SK-N-SH (cell line): Measurements from ENCODE around the gene SRMS. TPM values are rescaled to one million over a fixed set of nuclear protein-coding genes. Genes with fewer than 3 reads are reported as not detected.

Experiments used
- CTCF ChIA-PET: fragments of 300-600, 350-600 bp; formaldehyde crosslinking; extraction: SDS; loops from one replicate; lab custom pipeline; 2021; lab: Yijun Ruan, JAX
- POLR2A ChIA-PET: fragments of 350-600 bp; sonication (Branson Sonifier 250); formaldehyde crosslinking; extraction: SDS; loops from one replicate; lab custom pipeline; 2020; ENCODE audit warnings: antibody characterized with exemption, inconsistent platforms; lab: Yijun Ruan, JAX
- DNase-seq: peaks from one replicate; pipeline ENCODE4 v3.0.0; 2012
- H2AFZ ChIP-seq: fragments of 200-600 bp; sonication (generic); 2 replicates; pipeline ENCODE4 v1.8.1; 2016; ENCODE audit warnings: antibody characterized with exemption, mild to moderate bottlenecking, low read depth
- H3F3A ChIP-seq: fragments of 200-600 bp; sonication (generic); replicated peaks from 2 replicates; pipeline ENCODE3; 2016; ENCODE audit warnings: antibody characterized with exemption, mild to moderate bottlenecking; ENCODE audit not compliant: insufficient read depth
- H3K27ac ChIP-seq, 2 experiments: fragments of 200-500 bp in 1 of 2; fragments of 200-600 bp in 1 of 2; sonication (Bioruptor generic) in 1 of 2; sonication (generic), shearing (Covaris generic) in 1 of 2; 2 replicates each; pipeline versions ENCODE4 v1.5.1 to v1.6.1; 2014 to 2016; ENCODE audit warnings: low read depth in 2 of 2, inconsistent platforms in 1 of 2, low read length in 1 of 2, mild to moderate bottlenecking in 1 of 2, mixed read lengths in 1 of 2
- H3K27me3 ChIP-seq: fragments of 200-600 bp; sonication (generic), shearing (Covaris generic); 2 replicates; pipeline ENCODE4 v1.6.1; 2016; ENCODE audit warnings: mixed run types; ENCODE audit not compliant: insufficient read depth
- H3K36me3 ChIP-seq, 2 experiments: fragments of 200-500 bp in 1 of 2; fragments of 200-600 bp in 1 of 2; sonication (Bioruptor generic) in 1 of 2; sonication (generic) in 1 of 2; replicated peaks in 1 of 2; 2 replicates each; pipeline versions ENCODE3 to v1.5.1; 2014 to 2016; ENCODE audit warnings: low read length in 1 of 2, mild to moderate bottlenecking in 1 of 2; ENCODE audit not compliant: insufficient read depth in 2 of 2, control insufficient read depth in 1 of 2
- H3K4me1 ChIP-seq, 2 experiments: fragments of 200-500 bp in 1 of 2; fragments of 200-600 bp in 1 of 2; sonication (Bioruptor generic) in 1 of 2; sonication (generic), shearing (Covaris generic) in 1 of 2; 2 replicates each; pipeline versions ENCODE4 v1.5.1 to v1.6.1; 2014 to 2016; ENCODE audit warnings: low read depth in 1 of 2, low read length in 1 of 2, mixed run types in 1 of 2; ENCODE audit not compliant: insufficient read depth in 2 of 2, control insufficient read depth in 1 of 2
- H3K4me2 ChIP-seq: fragments of 200-600 bp; sonication (generic), shearing (Covaris generic); 2 replicates; pipeline ENCODE4 v1.6.1; 2017; ENCODE audit warnings: mixed run types
- H3K4me3 ChIP-seq, 2 experiments: fragments of 200-500 bp in 1 of 2; fragments of 200-600 bp in 1 of 2; sonication (Bioruptor generic) in 1 of 2; sonication (generic), shearing (Covaris generic) in 1 of 2; 2 replicates each; pipeline versions ENCODE4 v1.5.1 to v1.8.1; 2014 to 2016; ENCODE audit warnings: low read depth in 2 of 2, inconsistent platforms in 1 of 2, low read length in 1 of 2, mild to moderate bottlenecking in 1 of 2, mixed read lengths in 1 of 2, moderate library complexity in 1 of 2
- H3K79me2 ChIP-seq: fragments of 200-600 bp; sonication (generic); 2 replicates; pipeline ENCODE4 v1.8.1; 2017; ENCODE audit warnings: mild to moderate bottlenecking; ENCODE audit not compliant: insufficient read depth
- H3K9ac ChIP-seq: fragments of 200-600 bp; sonication (generic); 2 replicates; pipeline ENCODE4 v1.6.1; 2017; ENCODE audit warnings: mixed run types
- H3K9me2 ChIP-seq: fragments of 200-600 bp; sonication (generic); 2 replicates; pipeline ENCODE4 v1.6.1; 2017; ENCODE audit warnings: mixed run types
- H3K9me3 ChIP-seq: fragments of 200-600 bp; sonication (generic); 2 replicates; pipeline ENCODE4 v1.6.1; 2017; ENCODE audit warnings: mixed run types, mild to moderate bottlenecking, moderate library complexity
- H4K20me1 ChIP-seq: fragments of 200-600 bp; sonication (generic); 2 replicates; pipeline ENCODE4 v1.6.1; 2017; ENCODE audit warnings: mild to moderate bottlenecking, mixed run types; ENCODE audit not compliant: insufficient read depth
- CHD2 ChIP-seq: fragments of 150-350 bp; IDR thresholded peaks from 2 replicates; pipeline ENCODE4 v1.6.1; 2018; ENCODE audit warnings: low read length; ENCODE audit not compliant: partially characterized antibody
- EP300 ChIP-seq, 2 experiments: IDR thresholded peaks; 2 replicates each; pipeline versions ENCODE4 v1.4.0 to v1.6.1; 2012; ENCODE audit warnings: borderline replicate concordance in 1 of 2, low read depth in 1 of 2, low read length in 1 of 2
- FOSL2 ChIP-seq: IDR thresholded peaks from 2 replicates; pipeline ENCODE4 v1.4.0; 2012; ENCODE audit warnings: low read depth, mild to moderate bottlenecking, moderate library complexity, borderline replicate concordance
- GABPA ChIP-seq: IDR thresholded peaks from 2 replicates; pipeline ENCODE4 v1.4.0; 2012; ENCODE audit warnings: low read depth, mild to moderate bottlenecking
- GATA2 ChIP-seq: sonication (generic); formaldehyde crosslinking; IDR thresholded peaks from 2 replicates; pipeline ENCODE4 v1.5.0; 2020; ENCODE audit warnings: mild to moderate bottlenecking, missing genetic modification reagents
- POLR2AphosphoS5 ChIP-seq: IDR thresholded peaks from 2 replicates; pipeline ENCODE4 v1.6.1; 2012; ENCODE audit warnings: low read depth, low read length
- RCOR1 ChIP-seq: fragments of 150-350 bp; IDR thresholded peaks from 2 replicates; pipeline ENCODE4 v1.6.1; 2017; ENCODE audit warnings: antibody characterized with exemption, low read length
- RXRA ChIP-seq: IDR thresholded peaks from 2 replicates; pipeline ENCODE4 v1.4.0; 2012; ENCODE audit warnings: low read depth, mild to moderate bottlenecking, borderline replicate concordance
- SMC3 ChIP-seq: IDR thresholded peaks from 2 replicates; pipeline ENCODE4 v1.6.1; 2012; ENCODE audit warnings: low read depth, low read length, improper control_type of control experiment
- TCF12 ChIP-seq: IDR thresholded peaks from 2 replicates; pipeline ENCODE4 v1.4.0; 2012
- WGBS: methylation state at CpG from one replicate; pipeline ENCODE4 v1.1.6; 2017; ENCODE audit warnings: low lambda C conversion rate; 5-methylcytosine and 5-hydroxymethylcytosine counted together
- polyA plus RNA-seq, 3 experiments: library from polyadenylated mRNA; depleted of rRNA; stranded (reverse); fragments of >200 nt; gene quantifications; 2 replicates each; pipeline ENCODE4 v1.2.3, GENCODE V29; 2012
- TF ChIP-seq, protein P1 (sequence below): IDR thresholded peaks from 2 replicates; pipeline ENCODE4 v1.4.0; 2012; ENCODE audit warnings: low read depth, borderline replicate concordance
- TF ChIP-seq, protein P2 (sequence below): IDR thresholded peaks from 2 replicates; pipeline ENCODE4 v1.4.0; 2012; ENCODE audit warnings: low read depth, borderline replicate concordance
- TF ChIP-seq, protein P3 (sequence below): IDR thresholded peaks from 2 replicates; pipeline ENCODE4 v1.6.1; 2012; ENCODE audit warnings: mild to moderate bottlenecking, low read depth, low read length, moderate library complexity

The SRMS gene, protein sequence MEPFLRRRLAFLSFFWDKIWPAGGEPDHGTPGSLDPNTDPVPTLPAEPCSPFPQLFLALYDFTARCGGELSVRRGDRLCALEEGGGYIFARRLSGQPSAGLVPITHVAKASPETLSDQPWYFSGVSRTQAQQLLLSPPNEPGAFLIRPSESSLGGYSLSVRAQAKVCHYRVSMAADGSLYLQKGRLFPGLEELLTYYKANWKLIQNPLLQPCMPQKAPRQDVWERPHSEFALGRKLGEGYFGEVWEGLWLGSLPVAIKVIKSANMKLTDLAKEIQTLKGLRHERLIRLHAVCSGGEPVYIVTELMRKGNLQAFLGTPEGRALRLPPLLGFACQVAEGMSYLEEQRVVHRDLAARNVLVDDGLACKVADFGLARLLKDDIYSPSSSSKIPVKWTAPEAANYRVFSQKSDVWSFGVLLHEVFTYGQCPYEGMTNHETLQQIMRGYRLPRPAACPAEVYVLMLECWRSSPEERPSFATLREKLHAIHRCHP
- not detected in 2 replicates for polyA plus RNA-seq (2012; rRNA removed)
- not detected in 2 replicates for polyA plus RNA-seq (2012; cell fraction: cytosol; rRNA removed)
- 0.05 TPM in 1 of 2 replicates, not detected in the other for polyA plus RNA-seq (2012; cell fraction: nucleus; rRNA removed)

GRCh38 chr20:63547725-63548480, at the start of gene SRMS:
TSS of gene SRMS (minus strand) at chr20:63547749. CDS start at chr20:63547463, 286 bp downstream.
- no peaks in the 10 kb centered on the region for H3K27me3 ChIP-seq
- POLR2A ChIA-PET = interaction anchor here (0.8 kb wide), 1 partner anchor 9 kb away, joined by 3 read pairs; no protein-coding TSS in a partner anchor
- no peak within 1 kb of the TSS for H2AFZ ChIP-seq
- peaks cover 7% of the 10 kb centered on the region for H3F3A ChIP-seq
- WGBS = 80% methylated on average over 19 of the region's 35 CpGs
- no peaks in the 10 kb centered on the region for H4K20me1 ChIP-seq
- DNase-seq = peak; percentile 60
- peaks cover 0 to 2% of the 10 kb centered on the region in 2 experiments; a peak in 1 of 4 replicates for H3K4me1 ChIP-seq
- no peak within 1 kb of the TSS for H3K27ac ChIP-seq
- TF ChIP-seq FOSL2 = no peak
- TF ChIP-seq RXRA = no peak
- TF ChIP-seq EP300 (IDR thresholded peaks at IDR 0.05; ENCODE audit: borderline replicate concordance in 1 of 2, low read depth in 1 of 2, low read length in 1 of 2) = no peak
- no peak for TF ChIP-seq GABPA
- no peak for TF ChIP-seq SMC3
- TF ChIP-seq RCOR1 = no peak
- TF ChIP-seq CHD2 = no peak
- TF ChIP-seq, all 33 proteins: peak for 0
- no peaks in the 10 kb centered on the region for H3K79me2 ChIP-seq
- CTCF ChIA-PET = interaction anchor here (1.0 to 8.2 kb wide), 2 partner anchors 9 to 13 kb away, joined by 3 to 66 read pairs; partner anchors contain the start of gene PTK6
- no peaks in the 10 kb centered on the region for H3K9me2 ChIP-seq
- no peaks in the 10 kb centered on the region for H3K9me3 ChIP-seq
- no peak within 1 kb of the TSS for H3K4me2 ChIP-seq
- H3K9ac ChIP-seq = no peak within 1 kb of the TSS
- no peak within 1 kb of the TSS for H3K4me3 ChIP-seq
- H3K36me3 ChIP-seq = no peaks in the 10 kb centered on the region

- H3K79me2 ChIP-seq = no peaks in the 10 kb centered on the region
- H3K27me3 ChIP-seq = no peaks in the 10 kb centered on the region
- H3K9me3 ChIP-seq = no peaks in the 10 kb centered on the region
- TF ChIP-seq, protein P1, sequence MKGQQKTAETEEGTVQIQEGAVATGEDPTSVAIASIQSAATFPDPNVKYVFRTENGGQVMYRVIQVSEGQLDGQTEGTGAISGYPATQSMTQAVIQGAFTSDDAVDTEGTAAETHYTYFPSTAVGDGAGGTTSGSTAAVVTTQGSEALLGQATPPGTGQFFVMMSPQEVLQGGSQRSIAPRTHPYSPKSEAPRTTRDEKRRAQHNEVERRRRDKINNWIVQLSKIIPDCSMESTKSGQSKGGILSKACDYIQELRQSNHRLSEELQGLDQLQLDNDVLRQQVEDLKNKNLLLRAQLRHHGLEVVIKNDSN = no peak
- TF ChIP-seq, protein P2, sequence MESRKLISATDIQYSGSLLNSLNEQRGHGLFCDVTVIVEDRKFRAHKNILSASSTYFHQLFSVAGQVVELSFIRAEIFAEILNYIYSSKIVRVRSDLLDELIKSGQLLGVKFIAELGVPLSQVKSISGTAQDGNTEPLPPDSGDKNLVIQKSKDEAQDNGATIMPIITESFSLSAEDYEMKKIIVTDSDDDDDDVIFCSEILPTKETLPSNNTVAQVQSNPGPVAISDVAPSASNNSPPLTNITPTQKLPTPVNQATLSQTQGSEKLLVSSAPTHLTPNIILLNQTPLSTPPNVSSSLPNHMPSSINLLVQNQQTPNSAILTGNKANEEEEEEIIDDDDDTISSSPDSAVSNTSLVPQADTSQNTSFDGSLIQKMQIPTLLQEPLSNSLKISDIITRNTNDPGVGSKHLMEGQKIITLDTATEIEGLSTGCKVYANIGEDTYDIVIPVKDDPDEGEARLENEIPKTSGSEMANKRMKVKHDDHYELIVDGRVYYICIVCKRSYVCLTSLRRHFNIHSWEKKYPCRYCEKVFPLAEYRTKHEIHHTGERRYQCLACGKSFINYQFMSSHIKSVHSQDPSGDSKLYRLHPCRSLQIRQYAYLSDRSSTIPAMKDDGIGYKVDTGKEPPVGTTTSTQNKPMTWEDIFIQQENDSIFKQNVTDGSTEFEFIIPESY = no peak
- TF ChIP-seq TCF12 = no peak
- TF ChIP-seq, protein P3, sequence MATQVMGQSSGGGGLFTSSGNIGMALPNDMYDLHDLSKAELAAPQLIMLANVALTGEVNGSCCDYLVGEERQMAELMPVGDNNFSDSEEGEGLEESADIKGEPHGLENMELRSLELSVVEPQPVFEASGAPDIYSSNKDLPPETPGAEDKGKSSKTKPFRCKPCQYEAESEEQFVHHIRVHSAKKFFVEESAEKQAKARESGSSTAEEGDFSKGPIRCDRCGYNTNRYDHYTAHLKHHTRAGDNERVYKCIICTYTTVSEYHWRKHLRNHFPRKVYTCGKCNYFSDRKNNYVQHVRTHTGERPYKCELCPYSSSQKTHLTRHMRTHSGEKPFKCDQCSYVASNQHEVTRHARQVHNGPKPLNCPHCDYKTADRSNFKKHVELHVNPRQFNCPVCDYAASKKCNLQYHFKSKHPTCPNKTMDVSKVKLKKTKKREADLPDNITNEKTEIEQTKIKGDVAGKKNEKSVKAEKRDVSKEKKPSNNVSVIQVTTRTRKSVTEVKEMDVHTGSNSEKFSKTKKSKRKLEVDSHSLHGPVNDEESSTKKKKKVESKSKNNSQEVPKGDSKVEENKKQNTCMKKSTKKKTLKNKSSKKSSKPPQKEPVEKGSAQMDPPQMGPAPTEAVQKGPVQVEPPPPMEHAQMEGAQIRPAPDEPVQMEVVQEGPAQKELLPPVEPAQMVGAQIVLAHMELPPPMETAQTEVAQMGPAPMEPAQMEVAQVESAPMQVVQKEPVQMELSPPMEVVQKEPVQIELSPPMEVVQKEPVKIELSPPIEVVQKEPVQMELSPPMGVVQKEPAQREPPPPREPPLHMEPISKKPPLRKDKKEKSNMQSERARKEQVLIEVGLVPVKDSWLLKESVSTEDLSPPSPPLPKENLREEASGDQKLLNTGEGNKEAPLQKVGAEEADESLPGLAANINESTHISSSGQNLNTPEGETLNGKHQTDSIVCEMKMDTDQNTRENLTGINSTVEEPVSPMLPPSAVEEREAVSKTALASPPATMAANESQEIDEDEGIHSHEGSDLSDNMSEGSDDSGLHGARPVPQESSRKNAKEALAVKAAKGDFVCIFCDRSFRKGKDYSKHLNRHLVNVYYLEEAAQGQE = no peak
- no peak for TF ChIP-seq CHD2
- no peak for TF ChIP-seq GATA2 (CRISPR knock-in tag)
- TF ChIP-seq RCOR1 = no peak
- no peak for TF ChIP-seq POLR2AphosphoS5
- CTCF ChIA-PET = no interaction called here
- H3K27ac ChIP-seq = no peak overlapping the region
- no peak overlapping the region for H3K9ac ChIP-seq
- no peaks in the 10 kb centered on the region for H4K20me1 ChIP-seq
- H3K4me1 ChIP-seq = no peaks in the 10 kb centered on the region
- H3F3A ChIP-seq = no peaks in the 10 kb centered on the region
- no peak overlapping the region for H3K4me3 ChIP-seq
- H2AFZ ChIP-seq = no peak overlapping the region
- no peak overlapping the region for H3K4me2 ChIP-seq
- 94% methylated on average over 5 of the region's 6 CpGs for WGBS
- DNase-seq = no peak
- peaks cover 6 to 18% of the 10 kb centered on the region in 2 experiments for H3K36me3 ChIP-seq
- no peaks in the 10 kb centered on the region for H3K9me2 ChIP-seq
- POLR2A ChIA-PET = no interaction called here
Measured at GRCh38 chr20:63596423-63596822, 48.9 kb upstream of the SRMS start.
